ENCODE results near the gene ADAMTS3.

Gene ADAMTS3

GRCh38 chr4:72390409-72390808 lies 178.6 kb downstream of the ADAMTS3 start (continued):
- TF ChIP-seq ZNF837 (tag by site-specific recombination; IDR thresholded peaks at IDR 0.05) (no peak), PBX3 (CRISPR knock-in tag; IDR thresholded peaks at IDR 0.05) (no peak), ZNF777 (tag by site-specific recombination; IDR thresholded peaks at IDR 0.05; ENCODE audit: borderline replicate concordance) (no peak), HOXA7 (CRISPR knock-in tag; IDR thresholded peaks at IDR 0.05; ENCODE audit: borderline replicate concordance) (no peak), ZNF354C (tag by site-specific recombination; IDR thresholded peaks at IDR 0.05; ENCODE audit: borderline replicate concordance, low read depth) (no peak), BCL11B (tag by site-specific recombination; IDR thresholded peaks at IDR 0.05; ENCODE audit: low read depth) (no peak), ZNF221 (tag by site-specific recombination; IDR thresholded peaks at IDR 0.05; ENCODE audit: borderline replicate concordance) (no peak), ZNF521 (tag by site-specific recombination; IDR thresholded peaks at IDR 0.05) (no peak), ZNF311 (tag by site-specific recombination; IDR thresholded peaks at IDR 0.05; ENCODE audit: borderline replicate concordance) (no peak)

DNA sequence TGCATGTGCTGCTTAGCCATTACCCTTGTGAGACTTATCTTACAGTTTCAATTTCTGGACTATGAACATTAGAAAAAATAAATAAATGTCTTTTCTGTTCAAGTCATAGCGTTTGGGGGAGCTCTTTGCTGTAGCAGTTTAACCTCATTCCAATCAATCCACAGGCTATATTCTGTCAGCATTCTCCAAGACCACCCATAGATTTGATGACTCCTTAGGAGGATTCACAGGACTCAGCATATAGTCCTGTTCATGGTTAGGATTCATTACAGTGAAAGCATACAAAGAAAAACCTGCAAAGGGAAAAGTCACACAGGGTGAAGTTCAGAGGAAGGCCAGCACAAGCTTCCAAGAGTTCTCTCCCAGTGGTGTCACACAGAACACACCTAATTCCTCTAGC lies 180.5 kb downstream of the ADAMTS3 start:
- CTCF ChIA-PET, result no interaction called here
- POLR2A ChIA-PET, result no interaction called here
- H3K4me3 ChIP-seq (ENCODE audit: low read depth, low read length), result no peak overlapping the region
- TF ChIP-seq ZNF501 (tag by site-specific recombination; IDR thresholded peaks at IDR 0.05) (no peak), BCL6B (tag by site-specific recombination; IDR thresholded peaks at IDR 0.05) (no peak), REST (tag by site-specific recombination; IDR thresholded peaks at IDR 0.05) (no peak), ZNF223 (tag by site-specific recombination; IDR thresholded peaks at IDR 0.05) (no peak), ZNF704 (tag by site-specific recombination; IDR thresholded peaks at IDR 0.05) (no peak), ZNF292 (tag by site-specific recombination; IDR thresholded peaks at IDR 0.05; ENCODE audit: borderline replicate concordance, low read depth) (no peak), FEZF1 (tag by site-specific recombination; IDR thresholded peaks at IDR 0.05) (no peak), KLF7 (tag by site-specific recombination; IDR thresholded peaks at IDR 0.05; ENCODE audit: borderline replicate concordance) (no peak), ZSCAN16 (tag by site-specific recombination; IDR thresholded peaks at IDR 0.05) (no peak), ZNF426 (tag by site-specific recombination; IDR thresholded peaks at IDR 0.05) (no peak), ZNF341 (tag by site-specific recombination; IDR thresholded peaks at IDR 0.05; ENCODE audit: low read depth) (no peak), ZNF76 (tag by site-specific recombination; IDR thresholded peaks at IDR 0.05; ENCODE audit: borderline replicate concordance, low read depth) (no peak), ZNF423 (tag by site-specific recombination; IDR thresholded peaks at IDR 0.05) (no peak), KLF17 (tag by site-specific recombination; IDR thresholded peaks at IDR 0.05) (no peak), GLI2 (tag by site-specific recombination; IDR thresholded peaks at IDR 0.05; ENCODE audit: borderline replicate concordance, low read depth) (no peak), ZBTB48 (tag by site-specific recombination; IDR thresholded peaks at IDR 0.05) (no peak), SCRT1 (tag by site-specific recombination; IDR thresholded peaks at IDR 0.05; ENCODE audit: borderline replicate concordance) (no peak), ZNF449 (tag by site-specific recombination; IDR thresholded peaks at IDR 0.05) (no peak), ZNF311 (tag by site-specific recombination; IDR thresholded peaks at IDR 0.05; ENCODE audit: borderline replicate concordance) (no peak)
- no peak overlapping the region for H3K27ac ChIP-seq (ENCODE audit: extremely low read depth, low read depth, low read length)
- no peaks in the 10 kb centered on the region for H3K4me1 ChIP-seq (ENCODE audit: control insufficient read depth, insufficient read depth, low read length)
- no peaks in the 10 kb centered on the region for H3K36me3 ChIP-seq (ENCODE audit: control insufficient read depth in 2 of 2, insufficient read depth in 1 of 2, low read length in 2 of 2)
- H3K9me3 ChIP-seq (ENCODE audit: control insufficient read depth, insufficient read depth, low read depth, low read length), result no peaks in the 10 kb centered on the region

Data from HEK293 (cell line).